Fibroblast of the aortic adventitia (primary cell): ENCODE measurements around the gene BRD1. TPM values are rescaled to one million over a fixed set of nuclear protein-coding genes. Genes with fewer than 3 reads are reported as not detected.
"Not testable (repeated sequence)": the region's sequence is repeated elsewhere in the genome, so short reads cannot be mapped to it uniquely, and the experiment has no call there.

Source experiments
- DNase-seq: peaks from one replicate; pipeline ENCODE4 v3.0.0-alpha.2; 2010; ENCODE audit warnings: low read depth
- H3K4me3 ChIP-seq: 2 replicates; pipeline ENCODE4 v1.5.1; 2011; ENCODE audit warnings: low read depth, mild to moderate bottlenecking, control low read depth, low read length, moderate library complexity
- CTCF ChIP-seq: IDR thresholded peaks from 2 replicates; pipeline ENCODE4 v1.5.1; 2011; ENCODE audit warnings: mild to moderate bottlenecking, low read length, control low read depth, inconsistent platforms; ENCODE audit not compliant: insufficient read depth
- total RNA-seq: library from RNA; depleted of rRNA; stranded (reverse); fragments of >200 nt; gene quantifications from 2 replicates; pipeline ENCODE4 v1.2.3, GENCODE V29; 2012; ENCODE audit warnings: low replicate concordance

The BRD1 gene
- total RNA-seq, 1 donor: 14.6 TPM

GRCh38 chr22:49855251-49855911, 27.7 kb upstream of the BRD1 start:
- peak; percentile 26 for DNase-seq
- no peak for TF ChIP-seq CTCF
- H3K4me3 ChIP-seq: peak overlapping the region; percentile 86

GRCh38 chr22:49853981-49854831, 26.5 kb upstream of the BRD1 start:
- TF ChIP-seq CTCF: no peak
- H3K4me3 ChIP-seq: peak overlapping the region; percentile 86
- DNase-seq: peak; percentile 23

- DNase-seq: peak; percentile 95
- peak within 1 kb of the TSS; percentile 86 for H3K4me3 ChIP-seq
- TF ChIP-seq CTCF: no peak
Measured at GRCh38 chr22:49852898-49853894, 25.5 kb upstream of the BRD1 start, which contains the start of gene ZBED4. Gene ZBED4 (plus strand): TSS chr22:49853844. CDS start chr22:49883663, 29,819 bp downstream.

GRCh38 chr22:49852568-49852897, 24.9 kb upstream of the BRD1 start:
- peak overlapping the region; percentile 78 for H3K4me3 ChIP-seq
- not testable (repeated sequence) for DNase-seq

GRCh38 chr22:49850959-49851802, 23.5 kb upstream of the BRD1 start:
- H3K4me3 ChIP-seq: no peak overlapping the region
- TF ChIP-seq CTCF: no peak
- no peak for DNase-seq

- DNase-seq: no peak
- no peak for TF ChIP-seq CTCF
Measured at GRCh38 chr22:49850021-49850911, 22.6 kb upstream of the BRD1 start.

More at GRCh38 chr22:49850021-49850911, 22.6 kb upstream of the BRD1 start:
- no peak overlapping the region for H3K4me3 ChIP-seq
